ENCODE measurements around the gene EP300. TPM values are rescaled to one million over a fixed set of nuclear protein-coding genes. Genes with fewer than 3 reads are reported as not detected.
"Not testable (repeated sequence)": the region's sequence is repeated elsewhere in the genome, so short reads cannot be mapped to it uniquely, and the experiment has no call there.

EP300 gene
- total RNA-seq, 1 experiment from 2014 or later = 14.2 TPM

GRCh38 chr22:41132550-41132949 lies 40.2 kb downstream of the EP300 start:
- in situ Hi-C loops (cut with HindIII; ENCODE audit: low sequenced_read_pairs) = no loop called here
- DNase-seq (ENCODE audit: low spot score) = no peak

DNA sequence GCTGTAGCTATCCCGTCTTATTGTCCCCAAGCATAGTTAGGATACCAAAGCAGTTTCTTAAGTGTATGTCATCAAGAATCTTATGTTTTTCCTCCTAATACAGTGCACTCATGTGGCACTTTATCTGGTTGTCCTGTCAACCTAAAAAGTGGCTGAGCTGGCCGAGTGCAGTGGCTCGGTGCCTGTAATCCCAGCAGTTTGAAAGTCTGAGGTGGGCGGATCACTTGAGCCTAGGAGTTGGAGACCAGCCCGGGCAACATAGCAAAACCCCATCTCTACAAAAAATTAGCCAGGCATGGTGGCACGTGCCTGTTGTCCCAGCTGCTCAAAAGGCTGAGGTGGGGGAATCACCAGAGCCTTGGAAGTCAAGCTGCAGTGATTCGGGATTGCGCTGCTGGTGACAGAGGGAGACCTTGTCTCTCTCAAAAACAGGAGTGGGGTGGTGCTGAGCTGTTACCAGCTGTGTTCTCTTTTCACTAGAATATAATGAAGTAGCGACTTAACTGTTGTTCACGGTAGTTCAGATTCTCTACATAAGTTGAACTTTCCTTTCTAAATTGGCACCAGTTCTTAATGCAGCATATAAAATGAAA lies 48.1 kb downstream of the EP300 start:
- in situ Hi-C loops (cut with HindIII; ENCODE audit: low sequenced_read_pairs) = no loop called here
- DNase-seq (ENCODE audit: low spot score) = peak; percentile 24

DNA sequence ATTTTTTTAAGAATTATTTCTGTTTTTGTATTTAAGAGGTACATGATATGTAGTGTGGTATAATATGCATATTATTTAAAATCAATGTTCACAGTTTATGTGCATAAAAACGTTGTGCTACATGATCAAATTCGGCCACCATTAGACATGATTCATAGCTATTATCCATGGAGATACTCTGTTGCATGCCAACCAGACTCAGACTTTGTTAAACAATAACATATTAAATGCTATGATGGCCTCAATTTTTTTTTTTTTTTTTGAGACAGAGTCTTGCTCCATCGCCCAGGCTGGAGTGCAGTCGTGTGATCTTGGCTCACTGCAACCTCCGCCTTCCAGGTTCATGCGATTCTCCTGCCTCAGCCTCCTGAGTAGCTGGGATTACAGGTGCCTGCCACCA lies 53.5 kb downstream of the EP300 start:
- DNase-seq (ENCODE audit: low spot score); in situ Hi-C loops (cut with HindIII; ENCODE audit: low sequenced_read_pairs): not testable (repeated sequence)

DNA sequence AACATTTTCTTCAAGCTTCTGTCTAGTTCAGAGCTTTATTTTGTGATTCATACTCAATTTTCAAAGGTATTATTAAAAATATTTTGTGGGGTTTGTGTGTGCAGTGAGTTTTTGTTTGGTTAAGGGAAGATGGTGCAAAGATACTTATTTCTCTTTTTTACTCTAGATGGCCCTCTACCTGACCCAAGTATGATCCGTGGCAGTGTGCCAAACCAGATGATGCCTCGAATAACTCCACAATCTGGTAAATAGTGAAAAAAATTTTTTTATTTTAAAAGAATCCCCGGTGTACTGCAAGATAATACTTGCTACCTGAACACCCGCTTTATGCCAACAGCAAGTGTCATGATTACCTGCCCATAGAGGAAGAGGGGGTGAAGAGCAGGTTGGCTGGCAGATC lies 54.2 kb downstream of the EP300 start:
- in situ Hi-C loops (cut with HindIII; ENCODE audit: low sequenced_read_pairs) = no loop called here
- DNase-seq (ENCODE audit: low spot score) = no peak

DNA sequence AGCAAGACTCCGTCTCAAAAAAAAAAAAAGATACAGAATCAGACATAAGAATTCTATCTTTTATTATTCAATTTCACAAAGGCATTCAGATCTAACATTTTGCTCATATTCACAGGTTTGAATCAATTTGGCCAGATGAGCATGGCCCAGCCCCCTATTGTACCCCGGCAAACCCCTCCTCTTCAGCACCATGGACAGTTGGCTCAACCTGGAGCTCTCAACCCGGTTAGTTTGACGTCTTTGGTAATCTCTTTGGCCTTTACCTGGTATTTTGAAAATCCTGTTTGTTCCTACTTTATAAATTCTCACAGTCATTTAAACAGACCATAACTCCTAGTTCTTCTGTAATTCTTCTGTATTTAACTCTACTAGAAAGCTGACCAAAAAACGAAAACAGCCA lies 55.3 kb downstream of the EP300 start:
- no peak for DNase-seq (ENCODE audit: low spot score)
- in situ Hi-C loops (cut with HindIII; ENCODE audit: low sequenced_read_pairs) = no loop called here

- in situ Hi-C loops (cut with HindIII; ENCODE audit: low sequenced_read_pairs) = no loop called here
- no peak for DNase-seq (ENCODE audit: low spot score)
Observed at GRCh38 chr22:41152902-41153301, 60.5 kb downstream of the EP300 start.

- DNase-seq (ENCODE audit: low spot score) = peak; percentile 54
- in situ Hi-C loops (cut with HindIII; ENCODE audit: low sequenced_read_pairs) = no loop called here
Observed at GRCh38 chr22:41157083-41157482, 64.7 kb downstream of the EP300 start.

DNA sequence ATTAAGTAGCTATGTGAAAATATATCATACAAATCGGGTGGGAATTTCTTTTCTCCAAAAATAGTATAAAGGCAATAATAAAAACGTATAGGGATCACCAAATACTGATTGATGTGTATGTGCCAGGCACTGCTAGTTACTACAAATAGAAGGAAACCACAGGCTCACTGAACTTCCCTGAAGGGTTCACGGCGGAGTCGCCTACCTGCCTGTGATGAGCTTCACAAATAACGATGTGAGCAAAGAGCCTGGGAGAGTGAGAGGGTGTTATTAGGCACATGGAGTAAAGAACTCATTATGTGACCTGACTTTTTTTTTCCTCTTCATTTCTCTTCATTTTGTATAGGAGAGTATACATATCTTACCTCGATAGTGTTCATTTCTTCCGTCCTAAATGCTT lies 76.8 kb downstream of the EP300 start:
- in situ Hi-C loops (cut with HindIII; ENCODE audit: low sequenced_read_pairs) = no loop called here

DNA sequence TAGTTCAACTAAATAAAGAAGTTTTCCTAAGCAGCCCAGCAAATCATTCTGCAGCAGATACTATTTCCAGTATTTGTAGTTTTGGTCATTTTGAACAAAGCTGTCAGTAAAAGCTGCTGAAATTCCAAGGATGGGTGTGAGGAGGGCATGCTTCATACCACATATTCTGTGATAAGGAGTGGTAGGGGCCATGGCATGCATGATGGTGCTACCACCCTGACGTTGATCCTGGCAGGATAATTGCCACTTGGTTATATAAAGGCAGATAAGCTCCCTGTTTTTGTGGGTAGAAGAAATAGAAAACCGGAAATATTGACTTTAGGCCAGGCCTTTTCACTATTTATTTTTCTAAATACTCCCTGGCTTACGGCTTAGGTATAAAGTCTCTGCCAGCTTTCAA lies 79.6 kb downstream of the EP300 start:
- DNase-seq (ENCODE audit: low spot score) = no peak
- in situ Hi-C loops (cut with HindIII; ENCODE audit: low sequenced_read_pairs) = no loop called here

More for the DNA sequence above, 76.8 kb downstream of the EP300 start:
- DNase-seq (ENCODE audit: low spot score) = no peak

GRCh38 chr22:41175546-41175945 lies 83.2 kb downstream of the EP300 start:
- no peak for DNase-seq (ENCODE audit: low spot score)

DNA sequence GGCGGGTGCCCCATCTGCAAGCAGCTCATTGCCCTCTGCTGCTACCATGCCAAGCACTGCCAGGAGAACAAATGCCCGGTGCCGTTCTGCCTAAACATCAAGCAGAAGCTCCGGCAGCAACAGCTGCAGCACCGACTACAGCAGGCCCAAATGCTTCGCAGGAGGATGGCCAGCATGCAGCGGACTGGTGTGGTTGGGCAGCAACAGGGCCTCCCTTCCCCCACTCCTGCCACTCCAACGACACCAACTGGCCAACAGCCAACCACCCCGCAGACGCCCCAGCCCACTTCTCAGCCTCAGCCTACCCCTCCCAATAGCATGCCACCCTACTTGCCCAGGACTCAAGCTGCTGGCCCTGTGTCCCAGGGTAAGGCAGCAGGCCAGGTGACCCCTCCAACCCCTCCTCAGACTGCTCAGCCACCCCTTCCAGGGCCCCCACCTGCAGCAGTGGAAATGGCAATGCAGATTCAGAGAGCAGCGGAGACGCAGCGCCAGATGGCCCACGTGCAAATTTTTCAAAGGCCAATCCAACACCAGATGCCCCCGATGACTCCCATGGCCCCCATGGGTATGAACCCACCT lies 84.7 kb downstream of the EP300 start:
- in situ Hi-C loops (cut with HindIII; ENCODE audit: low sequenced_read_pairs) = no loop called here
- DNase-seq (ENCODE audit: low spot score) = no peak

More at GRCh38 chr22:41175546-41175945, 83.2 kb downstream of the EP300 start:
- in situ Hi-C loops (cut with HindIII; ENCODE audit: low sequenced_read_pairs) = no loop called here

GRCh38 chr22:41177622-41178424 lies 85.4 kb downstream of the EP300 start:
- in situ Hi-C loops (cut with HindIII; ENCODE audit: low sequenced_read_pairs) = no loop called here

GRCh38 chr22:41178425-41178975 lies 86.1 kb downstream of the EP300 start:
- in situ Hi-C loops (cut with HindIII; ENCODE audit: low sequenced_read_pairs) = no loop called here
- peak; percentile 84 for DNase-seq (ENCODE audit: low spot score)

More at GRCh38 chr22:41177622-41178424, 85.4 kb downstream of the EP300 start:
- no peak for DNase-seq (ENCODE audit: low spot score)

- in situ Hi-C loops (cut with HindIII; ENCODE audit: low sequenced_read_pairs); DNase-seq (ENCODE audit: low spot score): not testable (repeated sequence)
Observed at GRCh38 chr22:41180362-41180761, 88.0 kb downstream of the EP300 start.

- no peak for DNase-seq (ENCODE audit: low spot score)
- in situ Hi-C loops (cut with HindIII; ENCODE audit: low sequenced_read_pairs) = no loop called here
Observed at GRCh38 chr22:41180926-41181325, 88.5 kb downstream of the EP300 start.

- in situ Hi-C loops (cut with HindIII; ENCODE audit: low sequenced_read_pairs) = no loop called here
- DNase-seq (ENCODE audit: low spot score) = peak; percentile 78
Observed at GRCh38 chr22:41181349-41182241, 89.2 kb downstream of the EP300 start.

GRCh38 chr22:41184679-41185078 lies 92.3 kb downstream of the EP300 start:
- in situ Hi-C loops (cut with HindIII; ENCODE audit: low sequenced_read_pairs) = no loop called here
- no peak for DNase-seq (ENCODE audit: low spot score)

GRCh38 chr22:41191467-41191866 lies 99.1 kb downstream of the EP300 start:
- DNase-seq (ENCODE audit: low spot score) = no peak

DNA sequence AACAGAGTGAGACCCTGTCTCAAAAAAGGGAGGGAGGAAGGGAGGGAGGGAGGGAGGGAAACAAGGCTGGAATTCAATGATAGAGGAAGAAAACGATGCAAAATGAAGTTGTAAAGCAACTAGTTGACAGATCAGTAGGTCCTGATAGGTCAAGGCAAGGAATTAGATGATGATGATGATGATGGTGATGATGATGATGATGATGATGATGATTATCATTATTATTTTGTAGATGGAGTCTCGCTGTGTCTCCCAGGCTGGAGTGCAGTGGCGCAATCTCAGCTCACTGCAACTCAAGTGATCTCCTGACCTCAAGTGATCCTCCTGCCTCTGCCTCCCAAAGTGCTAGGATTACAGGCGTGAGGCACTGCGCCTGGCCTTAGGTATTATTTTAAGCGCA lies 101.4 kb downstream of the EP300 start:
- in situ Hi-C loops (cut with HindIII; ENCODE audit: low sequenced_read_pairs) = no loop called here
- no peak for DNase-seq (ENCODE audit: low spot score)

More at GRCh38 chr22:41191467-41191866, 99.1 kb downstream of the EP300 start:
- in situ Hi-C loops (cut with HindIII; ENCODE audit: low sequenced_read_pairs) = no loop called here

Measured in G401 (cell line).